Body of pancreas (tissue), 4 donors: ENCODE measurements around the gene RAB22A. TPM values are rescaled to one million over a fixed set of nuclear protein-coding genes. Genes with fewer than 3 reads are reported as not detected.

Experiments
- ATAC-seq: fragments of 150-250 bp; one replicate; pipeline ENCODE4 v1.9.1; 2016
- DNase-seq, 4 donors: peaks; one replicate each; pipeline ENCODE4 v3.0.0-alpha.2; 2019
- H3K27ac ChIP-seq, 4 donors: fragments of 200-600 bp; sonication (generic); 1 replicate in 3 of 4; 2 replicates in 1 of 4; pipeline versions ENCODE4 v1.5.1 to v1.6.1; 2016 to 2019; ENCODE audit warnings: mild to moderate bottlenecking in 1 of 4, mixed read lengths in 1 of 4, moderate library complexity in 1 of 4
- H3K27me3 ChIP-seq, 2 donors: fragments of 200-600 bp; sonication (generic); one replicate each; pipeline ENCODE4 v1.6.0; 2016; ENCODE audit warnings: mild to moderate bottlenecking in 1 of 2
- H3K36me3 ChIP-seq, 2 donors: fragments of 200-600 bp; sonication (generic); replicated peaks in 1 of 2; 2 replicates each; pipeline ENCODE4 v1.5.1; 2016; ENCODE audit warnings: low read depth in 2 of 2; ENCODE audit not compliant: insufficient read depth in 1 of 2
- H3K4me1 ChIP-seq: fragments of 200-600 bp; sonication (generic); one replicate; pipeline ENCODE4 v1.6.0; 2016
- H3K4me3 ChIP-seq, 2 donors: fragments of 200-600 bp; sonication (generic); 1 replicate in 1 of 2; 2 replicates in 1 of 2; pipeline ENCODE4 v1.5.1; 2016 to 2019
- H3K9me3 ChIP-seq, 3 donors: fragments of 200-600 bp; sonication (generic); 1 replicate in 2 of 3; 2 replicates in 1 of 3; pipeline ENCODE4 v1.5.1; 2016
- CTCF ChIP-seq, 7 experiments: fragments of 450-650 bp in 4 of 7; fragments of 200-600 bp in 3 of 7; sonication (generic) in 3 of 7; IDR thresholded peaks; one replicate each; pipeline ENCODE4 v1.5.1; 2016 to 2019; ENCODE audit warnings: antibody characterized with exemption in 7 of 7
- POLR2A ChIP-seq, 3 donors: fragments of 450-650 bp; IDR thresholded peaks; one replicate each; pipeline ENCODE4 v1.6.1; 2016; ENCODE audit warnings: antibody characterized with exemption in 3 of 3, mild to moderate bottlenecking in 2 of 3
- WGBS, 2 donors: methylation state at CpG; one replicate each; pipeline ENCODE4 v1.1.5; 2017; 5-methylcytosine and 5-hydroxymethylcytosine counted together
- intact Hi-C: fragments of 100-400 bp; cut with DNase I; formaldehyde crosslinking; loops from one replicate; pipeline ENCODE4 v1.15.1; 2023
- total RNA-seq, 2 donors: library from RNA; depleted of rRNA; stranded (reverse); fragments of >200 nt; gene quantifications; one replicate each; pipeline ENCODE4 v1.1.0, GENCODE V29; 2016

RAB22A gene
- total RNA-seq, 2 donors from 2014 or later: 6.3 to 9.1 TPM

- 71 to 85% methylated on average over 3 of the region's 3 CpGs for WGBS, 2 donors
- peaks cover 31% of the 10 kb centered on the region for H3K4me1 ChIP-seq
These were observed 86.1 kb downstream of the RAB22A start for GRCh38 chr20:58395604-58396003.

GRCh38 chr20:58397429-58397828 lies 87.9 kb downstream of the RAB22A start:
- Histone ChIP-seq H3K9me3 (no peaks in the 10 kb centered on the region), H3K27ac (no peak overlapping the region), H3K4me1 (peaks cover 15% of the 10 kb centered on the region), H3K4me3 (no peak overlapping the region), H3K36me3 (no peaks in the 10 kb centered on the region), H3K27me3 (no peaks in the 10 kb centered on the region)
- TF ChIP-seq POLR2A (IDR thresholded peaks at IDR 0.05): no peak
- TF ChIP-seq CTCF (IDR thresholded peaks at IDR 0.05): no peak
- intact Hi-C loops: no loop called here
- DNase-seq: no peak
- no peak for ATAC-seq
- 95 to 96% methylated on average over 6 of the region's 6 CpGs for WGBS, 2 donors

More at GRCh38 chr20:58395604-58396003, 86.1 kb downstream of the RAB22A start:
- no peaks in the 10 kb centered on the region for H3K27me3 ChIP-seq
- no peak for TF ChIP-seq POLR2A (IDR thresholded peaks at IDR 0.05)
- no peak for TF ChIP-seq CTCF (IDR thresholded peaks at IDR 0.05)
- no peak for ATAC-seq
- no peak overlapping the region for H3K4me3 ChIP-seq
- no peak overlapping the region for H3K27ac ChIP-seq
- H3K36me3 ChIP-seq: no peaks in the 10 kb centered on the region
- intact Hi-C loops: no loop called here
- H3K9me3 ChIP-seq: no peaks in the 10 kb centered on the region
- no peak for DNase-seq

DNA sequence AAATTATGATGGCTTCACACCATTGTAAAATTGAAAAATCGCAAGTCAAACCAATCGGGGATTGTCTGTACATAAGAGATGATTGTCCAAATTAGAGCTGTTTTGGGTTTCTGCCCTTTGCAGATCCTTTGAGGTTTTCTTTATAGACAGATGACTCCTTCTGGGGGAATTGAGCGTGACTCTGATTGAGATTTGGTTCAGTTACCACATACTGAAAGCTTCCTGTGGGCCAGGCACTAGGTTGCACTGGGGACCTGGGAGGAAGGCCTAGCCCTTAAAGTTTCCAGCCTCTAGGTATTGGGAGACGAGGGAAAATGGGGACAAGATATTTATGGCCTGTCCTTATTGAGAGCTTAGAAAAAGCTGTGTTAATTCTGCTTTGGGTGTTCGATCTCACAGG lies 88.7 kb downstream of the RAB22A start:
- no peaks in the 10 kb centered on the region for H3K9me3 ChIP-seq
- ATAC-seq (no peak), DNase-seq (no peak)
- H3K36me3 ChIP-seq: no peaks in the 10 kb centered on the region
- H3K27me3 ChIP-seq: no peaks in the 10 kb centered on the region
- 86 to 89% methylated on average over 5 of the region's 5 CpGs for WGBS, 2 donors
- H3K4me3 ChIP-seq: no peak overlapping the region
- no peak overlapping the region for H3K27ac ChIP-seq
- H3K4me1 ChIP-seq: peaks cover 10% of the 10 kb centered on the region
- intact Hi-C loops: no loop called here
- TF ChIP-seq POLR2A (IDR thresholded peaks at IDR 0.05) (no peak), CTCF (IDR thresholded peaks at IDR 0.05) (no peak)

DNA sequence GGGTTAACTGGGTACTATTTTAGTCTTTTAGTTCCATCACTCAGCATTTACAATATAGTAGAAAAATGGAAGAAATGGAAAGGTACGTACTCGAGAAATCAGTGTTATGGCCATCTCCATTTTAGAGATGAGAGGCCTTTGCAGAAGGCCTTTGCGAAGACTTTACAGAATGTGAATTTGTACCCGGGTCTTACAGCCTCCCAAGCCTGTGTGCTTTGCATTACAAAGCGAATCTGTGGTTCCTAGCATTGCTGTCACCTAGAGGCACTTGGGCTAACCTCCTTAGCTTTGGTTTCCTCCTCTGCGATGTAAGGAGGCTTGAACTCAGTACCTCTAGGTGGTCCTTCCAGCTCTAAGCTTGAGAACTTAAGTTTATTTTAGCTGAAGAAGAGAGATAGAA lies 90.4 kb downstream of the RAB22A start:
- TF ChIP-seq CTCF (IDR thresholded peaks at IDR 0.05) (no peak), POLR2A (IDR thresholded peaks at IDR 0.05) (no peak)
- ATAC-seq: no peak
- WGBS, 2 donors: 89 to 92% methylated on average over 6 of the region's 6 CpGs
- H3K4me3 ChIP-seq: no peak overlapping the region
- H3K27ac ChIP-seq: no peak overlapping the region
- no peak for DNase-seq
- no peaks in the 10 kb centered on the region for H3K9me3 ChIP-seq
- H3K36me3 ChIP-seq: no peaks in the 10 kb centered on the region
- H3K4me1 ChIP-seq: peaks cover 17% of the 10 kb centered on the region
- no peaks in the 10 kb centered on the region for H3K27me3 ChIP-seq
- intact Hi-C loops: no loop called here

GRCh38 chr20:58401162-58401561 lies 91.6 kb downstream of the RAB22A start:
- 73 to 100% methylated on average over 1 of the region's 1 CpG for WGBS, 2 donors
- Histone ChIP-seq H3K4me3 (no peak overlapping the region), H3K27me3 (no peaks in the 10 kb centered on the region), H3K9me3 (no peaks in the 10 kb centered on the region), H3K36me3 (no peaks in the 10 kb centered on the region), H3K27ac (no peak overlapping the region), H3K4me1 (peaks cover 29% of the 10 kb centered on the region)
- ATAC-seq: no peak
- TF ChIP-seq CTCF (IDR thresholded peaks at IDR 0.05): no peak
- no peak for TF ChIP-seq POLR2A (IDR thresholded peaks at IDR 0.05)
- no peak for DNase-seq
- intact Hi-C loops: no loop called here
